ENCODE data around the gene STRIP1.

- TF ChIP-seq CTCF (IDR thresholded peaks at IDR 0.05; ENCODE audit: low read depth, low read length, missing input control), result no peak
- no peak for TF ChIP-seq EGR1 (IDR thresholded peaks at IDR 0.05; ENCODE audit: low read depth in 2 of 2)
- TF ChIP-seq JUND (IDR thresholded peaks at IDR 0.05), result no peak
- no peak for TF ChIP-seq YY1 (IDR thresholded peaks at IDR 0.05)
- no peak for TF ChIP-seq RAD21 (IDR thresholded peaks at IDR 0.05)
- TF ChIP-seq TAF1 (conservative IDR thresholded peaks at IDR 0.05), result no peak
- no peak for TF ChIP-seq REST (IDR thresholded peaks at IDR 0.05)
- no peak for TF ChIP-seq MAX (IDR thresholded peaks at IDR 0.05)
- no peak for TF ChIP-seq NR2F2 (IDR thresholded peaks at IDR 0.05)
These were observed 43.0 kb upstream of the STRIP1 start for GRCh38 chr1:109991400-109991925.
